SH-SY5Y (cell line): ENCODE measurements around the gene MEMO1.

Source experiments
- GATA2 ChIP-seq: IDR thresholded peaks from 2 replicates; pipeline ENCODE4 v1.6.1; 2011; ENCODE audit warnings: mild to moderate bottlenecking, low read depth, low read length
- GATA3 ChIP-seq: IDR thresholded peaks from 2 replicates; pipeline ENCODE4 v1.6.1; 2011; ENCODE audit warnings: low read depth, mild to moderate bottlenecking, low read length, moderate library complexity

Gene MEMO1

DNA sequence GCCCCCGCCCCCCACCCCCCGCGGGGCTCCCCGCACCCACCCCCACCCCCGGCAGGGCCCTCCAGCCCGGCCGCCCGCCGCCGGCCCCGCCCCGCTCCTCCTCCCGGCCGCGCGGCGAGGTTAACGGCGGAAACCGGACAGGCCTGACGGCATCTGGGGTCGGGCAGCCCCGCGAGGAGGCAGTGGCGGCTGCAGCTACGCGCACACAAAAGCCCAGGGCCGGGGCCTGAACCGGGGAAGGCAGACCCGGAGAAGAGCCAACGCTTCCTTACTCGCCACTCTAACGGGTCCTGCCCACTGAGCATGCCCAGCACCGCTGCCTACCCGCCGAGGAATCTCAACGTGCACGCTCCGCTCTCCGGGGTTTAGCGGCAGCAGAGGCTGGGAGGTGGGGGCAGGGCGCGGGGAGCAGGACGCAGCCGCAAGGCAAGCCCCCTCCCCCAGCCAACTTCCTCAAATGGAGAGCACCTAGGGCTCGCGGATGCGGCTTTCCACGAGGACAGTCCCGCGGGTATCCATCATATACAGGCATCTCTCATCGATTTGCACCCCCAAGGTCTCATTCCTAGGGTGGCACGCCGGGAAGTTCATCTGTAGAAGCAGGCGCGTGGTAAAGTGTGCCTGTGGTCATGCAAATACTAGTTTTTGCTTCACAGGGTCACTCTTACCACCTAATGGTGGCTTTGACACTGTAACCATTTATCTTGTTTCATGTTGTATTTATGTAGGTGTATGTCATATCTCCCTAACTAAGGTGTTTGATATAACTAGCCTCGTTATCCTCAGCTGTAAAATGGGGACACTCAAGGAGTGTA, at the start of gene MEMO1:
MEMO1 (minus strand) TSS at position 339 of the 815 bp plus-strand sequence. CDS start 761 bp downstream, outside the sequence.
- no peak; the same call in 1 of the 2 replicates for TF ChIP-seq GATA2

DNA sequence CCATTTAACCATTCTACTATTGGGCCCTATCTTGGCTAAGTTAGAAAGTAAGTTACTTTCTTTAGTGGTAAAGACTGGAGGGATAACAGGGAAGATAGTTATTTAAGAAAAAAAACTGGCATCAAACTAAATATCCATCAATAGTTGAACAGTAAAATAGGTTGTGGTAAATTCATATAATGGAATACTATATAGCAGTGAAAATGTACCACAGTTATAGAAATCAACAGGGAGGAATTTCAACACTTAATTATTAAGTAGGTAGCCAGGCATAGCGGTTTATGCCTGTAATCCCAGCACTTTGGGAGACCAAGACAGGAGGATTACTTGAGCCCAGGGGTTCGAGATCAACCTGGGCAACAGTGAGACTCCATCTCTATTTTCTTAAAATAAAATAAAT, 49.5 kb upstream of the MEMO1 start:
- TF ChIP-seq GATA3: no peak
- no peak for TF ChIP-seq GATA2

DNA sequence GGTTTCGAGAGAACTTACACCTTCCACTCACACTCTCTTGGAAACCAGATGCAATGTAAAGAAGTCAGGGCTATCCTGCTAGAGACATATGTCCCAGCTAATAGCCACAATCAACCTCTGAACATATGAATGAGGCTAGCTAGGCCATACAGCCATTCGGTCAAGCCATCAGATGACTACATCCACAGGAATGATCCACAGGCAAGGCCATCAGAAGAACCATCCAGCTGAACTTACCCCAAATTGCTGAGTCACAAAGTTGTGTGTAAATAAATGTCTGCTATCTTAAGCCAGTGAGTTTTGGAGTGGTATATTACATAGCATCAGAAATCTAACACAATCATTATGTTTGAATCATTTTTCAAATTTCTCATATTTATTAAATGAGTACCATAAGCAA, 47.3 kb upstream of the MEMO1 start:
- TF ChIP-seq GATA2: no peak
- no peak for TF ChIP-seq GATA3

DNA sequence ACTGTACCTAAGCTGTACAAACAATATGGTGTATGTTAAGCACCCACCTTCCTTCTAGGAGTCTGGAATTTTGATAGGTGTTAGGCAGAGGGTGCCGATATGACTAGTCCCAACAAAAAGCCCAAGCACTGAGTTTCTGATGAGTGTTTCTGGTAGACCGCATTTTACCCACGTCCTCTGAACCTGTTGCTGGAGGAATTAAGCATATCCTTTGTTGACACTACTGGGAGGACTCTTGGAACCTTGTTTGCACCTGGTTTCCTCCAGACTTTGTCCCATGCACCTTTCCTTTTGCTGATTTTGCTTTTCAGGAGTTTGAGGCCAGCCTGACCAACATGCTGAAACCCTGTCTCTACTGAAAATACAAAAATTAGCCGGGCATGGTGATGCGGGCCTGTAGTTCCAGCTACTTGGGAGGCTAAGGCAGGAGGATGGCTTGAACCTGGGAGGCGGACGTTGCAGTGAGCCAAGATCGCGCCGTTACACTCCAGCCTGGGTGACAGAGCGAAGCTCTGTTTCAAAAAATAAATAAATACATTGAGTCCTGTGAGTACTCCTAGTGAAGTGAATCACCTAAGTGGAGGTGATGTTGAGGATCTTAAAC, 41.1 kb upstream of the MEMO1 start:
- TF ChIP-seq GATA2 (no peak), GATA3 (no peak)

DNA sequence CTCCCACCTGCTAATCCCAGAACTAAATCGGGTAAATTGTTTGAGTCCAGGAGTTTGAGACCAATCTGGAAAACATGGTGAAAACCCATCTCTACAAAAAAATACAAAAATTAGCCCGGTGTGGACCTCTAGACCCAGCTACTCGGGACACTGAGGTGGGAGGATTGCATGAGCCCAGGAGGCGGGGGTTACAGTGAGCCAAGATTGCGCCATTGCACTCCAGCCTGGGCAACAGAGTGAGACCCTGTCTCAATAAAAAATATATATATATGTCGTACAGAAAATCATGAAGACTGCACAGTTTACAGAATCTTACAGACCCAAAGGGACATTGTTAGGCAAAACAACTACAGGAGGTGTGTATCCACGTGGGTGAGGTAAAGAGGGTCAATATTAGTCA, 32.8 kb upstream of the MEMO1 start:
- TF ChIP-seq GATA3 (no peak), GATA2 (no peak)

DNA sequence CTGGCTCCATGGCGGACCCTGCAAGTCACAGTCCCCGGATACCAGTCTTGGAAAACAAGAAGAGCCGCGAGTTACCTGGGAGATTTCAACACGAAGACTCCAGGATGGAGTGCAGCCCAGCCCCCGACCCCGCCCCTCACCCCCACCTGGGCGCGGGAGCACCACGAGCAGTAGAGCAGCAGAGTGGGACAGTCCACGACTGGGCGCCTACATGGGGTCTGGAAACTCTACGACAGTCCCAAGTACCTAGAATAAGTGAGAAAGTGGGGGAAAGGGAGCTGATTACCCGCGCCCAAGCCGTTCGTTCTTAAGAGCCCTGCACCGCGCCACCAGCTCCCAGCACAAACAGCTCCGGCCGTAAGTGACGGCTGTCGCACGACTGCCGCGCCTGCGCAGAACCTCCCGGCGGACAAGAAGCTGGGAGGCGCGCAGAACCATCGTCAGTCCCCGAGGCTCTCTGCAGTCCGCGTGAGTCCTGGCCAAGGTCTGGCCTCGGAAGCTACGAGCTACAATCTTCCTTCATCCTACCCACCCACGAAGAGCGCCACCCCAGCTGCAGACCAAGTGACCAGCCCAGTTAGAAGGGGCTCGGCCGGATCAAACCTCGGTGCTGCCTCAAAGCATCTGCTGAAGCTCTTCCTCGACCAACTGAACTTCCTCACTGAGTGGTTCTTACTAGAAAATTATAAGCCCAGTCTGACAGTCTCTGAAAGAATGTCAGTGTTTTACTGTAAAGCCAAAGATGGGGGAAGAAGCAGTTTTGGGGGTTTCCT, 28.8 kb upstream of the MEMO1 start, which contains the start of gene DPY30:
DPY30 (minus strand) TSS at position 359 of the 773 bp plus-strand sequence; CDS start at position 10, 349 bp downstream.
- TF ChIP-seq GATA3 (no peak), GATA2 (no peak)

DNA sequence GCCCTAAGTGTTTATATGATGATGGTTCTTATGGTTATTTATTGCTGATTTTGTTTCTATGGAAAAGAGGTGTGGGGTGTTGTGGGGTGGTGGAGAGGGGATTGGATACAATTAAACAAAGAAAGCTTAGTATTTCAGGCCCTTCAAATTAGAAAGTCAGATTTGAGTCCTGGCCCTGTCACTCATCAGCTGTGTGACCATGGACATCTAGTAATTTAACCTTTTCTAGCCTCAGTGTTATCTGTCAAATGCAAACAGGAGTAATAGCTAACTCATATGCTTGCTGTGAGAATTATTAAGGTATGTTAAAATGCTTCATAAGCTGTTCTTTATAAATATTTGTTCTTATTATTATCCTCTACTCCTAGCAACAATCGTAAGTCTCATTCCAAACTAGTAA, 2.1 kb upstream of the MEMO1 start:
- TF ChIP-seq GATA3 (no peak), GATA2 (no peak)

DNA sequence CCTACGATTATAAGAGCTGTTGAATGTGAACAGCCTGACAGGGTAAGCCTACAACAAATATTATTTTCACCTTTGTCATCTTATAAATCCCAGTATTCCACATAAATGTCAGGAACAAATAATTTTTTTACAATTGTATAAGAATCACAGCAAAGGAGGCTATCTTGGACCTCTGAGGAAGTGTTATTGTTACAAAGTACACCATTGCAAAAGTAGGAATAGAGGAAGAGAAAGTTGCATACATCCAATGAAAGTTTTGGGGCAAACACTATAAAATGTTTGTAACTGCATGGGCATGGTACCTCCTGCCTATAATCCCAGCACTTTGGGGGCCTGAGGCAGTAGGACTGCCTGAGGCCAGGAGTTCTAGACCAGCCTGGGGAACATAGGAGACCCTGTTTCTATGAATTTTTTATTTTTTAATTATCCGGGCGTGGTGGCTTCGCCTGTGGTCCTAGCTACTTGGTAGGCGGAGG, 715 bp upstream of the MEMO1 start:
- no peak for TF ChIP-seq GATA3
- TF ChIP-seq GATA2: no peak

DNA sequence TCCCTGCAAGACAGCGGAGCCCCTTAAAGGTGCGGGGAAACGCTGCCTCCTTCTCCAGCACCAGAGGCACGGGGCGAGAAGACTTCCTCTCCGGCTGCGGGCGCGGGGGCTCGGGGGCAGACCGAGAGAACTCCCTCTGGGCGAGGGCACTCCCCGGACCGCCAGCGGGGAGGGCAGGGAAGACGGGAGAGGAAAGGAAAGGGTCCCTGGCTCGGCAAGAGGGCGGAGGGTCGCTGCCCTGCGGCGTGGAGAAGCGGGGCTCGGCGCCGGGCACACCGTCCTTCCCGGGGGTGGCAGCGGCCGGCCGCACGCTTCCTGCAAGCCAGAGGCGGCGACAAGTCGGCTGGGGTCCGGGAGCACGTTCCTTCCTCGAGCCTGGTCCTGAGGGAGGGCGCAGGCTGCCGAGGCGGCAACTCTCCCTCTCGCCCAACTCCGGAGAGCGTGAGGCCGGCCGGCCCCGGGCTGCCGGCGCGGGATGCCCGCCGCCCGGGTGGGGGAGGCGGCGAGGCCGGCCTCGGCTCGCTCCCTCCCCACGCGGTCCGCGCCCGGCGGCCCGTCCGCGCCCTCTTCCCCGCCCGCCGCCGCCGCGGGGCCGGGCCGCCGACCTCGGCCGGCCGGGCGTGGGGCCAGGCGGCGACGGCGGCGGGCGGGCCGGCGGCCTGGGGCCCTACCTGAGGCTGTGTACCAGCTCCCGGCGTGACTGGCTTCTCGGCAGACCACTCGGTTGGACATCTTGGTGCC, 1.1 kb downstream of the MEMO1 start:
- TF ChIP-seq GATA2 (no peak), GATA3 (no peak)

DNA sequence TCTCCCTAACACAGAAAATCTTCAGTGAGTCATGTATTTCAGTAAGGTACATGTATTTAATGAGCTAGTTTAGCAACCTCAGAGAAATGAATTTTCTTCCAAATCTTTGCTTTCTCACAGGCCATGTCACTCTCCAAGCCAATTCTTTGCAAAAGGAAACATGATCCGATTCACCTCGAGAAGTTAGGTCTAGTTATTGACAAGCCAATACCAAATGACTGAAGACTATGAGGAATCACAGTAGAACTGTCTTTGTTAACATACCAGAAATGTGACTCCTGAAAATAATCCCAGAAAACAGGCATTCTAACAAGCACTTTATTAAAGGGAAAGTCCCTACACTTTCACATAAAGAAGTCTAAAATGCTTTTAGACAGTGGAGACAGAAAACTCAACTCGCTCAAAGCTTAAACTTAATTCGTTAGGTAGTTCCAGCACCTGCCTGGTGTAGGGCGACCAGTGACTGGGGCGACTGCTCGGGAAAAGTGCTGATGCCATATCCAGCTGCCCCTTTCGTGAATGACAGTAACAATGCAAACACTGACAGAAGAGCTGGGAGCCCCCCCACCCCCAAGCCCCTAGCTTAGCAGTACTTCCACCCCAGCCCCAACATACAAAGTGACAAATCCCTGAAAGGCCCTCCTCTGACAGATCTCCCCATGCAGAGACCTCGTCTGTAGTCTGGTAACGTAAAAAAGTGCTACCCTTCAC, 1.8 kb downstream of the MEMO1 start:
- TF ChIP-seq GATA2: no peak
- TF ChIP-seq GATA3: no peak

DNA sequence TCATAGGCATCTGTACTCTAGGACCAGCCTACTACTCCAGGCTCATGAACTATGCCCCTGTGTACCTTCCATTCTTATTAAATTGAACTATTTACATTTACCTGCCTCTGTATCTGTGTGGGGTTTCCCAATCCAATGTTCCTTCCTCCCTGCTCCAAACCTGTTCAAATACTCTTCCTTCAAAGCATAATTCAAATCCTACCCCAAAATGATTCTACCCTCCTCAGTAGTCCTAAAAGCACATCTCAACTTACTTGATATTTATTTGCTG, 3.8 kb downstream of the MEMO1 start:
- no peak for TF ChIP-seq GATA3
- TF ChIP-seq GATA2: no peak

DNA sequence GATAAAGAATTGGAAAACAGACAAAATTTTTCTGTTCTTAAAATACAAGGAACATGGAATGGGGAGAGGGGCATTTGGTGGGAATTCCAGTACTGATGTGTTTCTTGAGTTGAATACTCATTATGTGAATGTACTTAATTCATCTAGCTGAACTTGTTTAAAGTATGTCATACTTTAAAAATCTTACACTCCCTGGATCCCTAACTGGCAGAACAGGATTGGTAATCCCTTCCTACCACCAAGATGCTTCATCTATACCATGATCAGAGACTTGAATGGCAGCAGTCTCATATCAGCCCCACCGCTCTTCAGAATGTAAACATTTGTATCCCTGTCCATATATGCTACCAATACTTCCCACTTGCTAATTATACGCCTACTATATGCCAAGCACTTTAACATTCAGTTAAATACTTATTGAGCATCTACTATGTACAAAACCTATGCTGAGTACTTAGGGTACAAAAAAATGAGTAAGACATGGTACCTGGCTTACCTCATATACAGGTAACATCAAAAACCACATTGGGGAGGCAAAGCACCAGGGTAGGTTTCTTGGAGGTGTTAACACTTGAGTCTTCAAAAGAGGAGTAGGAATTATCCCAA, 5.3 kb downstream of the MEMO1 start:
- TF ChIP-seq GATA3: no peak
- no peak for TF ChIP-seq GATA2

DNA sequence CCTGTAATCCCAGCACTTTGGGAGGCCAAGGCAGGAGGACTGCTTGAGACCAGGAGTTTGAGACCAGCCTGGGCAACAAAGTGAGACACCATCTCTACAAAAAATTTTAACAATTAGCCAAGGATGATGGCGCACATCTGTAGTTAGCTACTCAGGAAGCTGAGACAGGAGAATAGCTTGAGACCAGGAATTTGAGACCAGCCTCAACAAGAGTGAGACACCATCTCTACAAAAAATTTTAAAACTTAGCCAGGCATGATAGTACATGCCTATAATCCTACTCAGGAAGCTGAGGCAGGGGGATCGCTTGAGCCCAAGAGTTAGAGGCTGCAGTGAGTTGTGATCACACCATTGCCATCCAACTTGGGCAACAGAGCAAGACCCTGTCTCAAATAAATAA, 7.0 kb downstream of the MEMO1 start:
- no peak for TF ChIP-seq GATA3
